GM19238 (cell line): ENCODE measurements around the gene CIROP.

Source experiments
- DNase-seq: peaks from one replicate; pipeline ENCODE4 v3.0.0; 2011; ENCODE audit warnings: low spot score; ENCODE audit not compliant: insufficient read length

CIROP gene

GRCh38 chr14:23067847-23068788, 36.7 kb downstream of the CIROP start:
- no peak for DNase-seq

- no peak for DNase-seq
These were observed 37.7 kb downstream of the CIROP start for GRCh38 chr14:23066855-23067744.

DNA sequence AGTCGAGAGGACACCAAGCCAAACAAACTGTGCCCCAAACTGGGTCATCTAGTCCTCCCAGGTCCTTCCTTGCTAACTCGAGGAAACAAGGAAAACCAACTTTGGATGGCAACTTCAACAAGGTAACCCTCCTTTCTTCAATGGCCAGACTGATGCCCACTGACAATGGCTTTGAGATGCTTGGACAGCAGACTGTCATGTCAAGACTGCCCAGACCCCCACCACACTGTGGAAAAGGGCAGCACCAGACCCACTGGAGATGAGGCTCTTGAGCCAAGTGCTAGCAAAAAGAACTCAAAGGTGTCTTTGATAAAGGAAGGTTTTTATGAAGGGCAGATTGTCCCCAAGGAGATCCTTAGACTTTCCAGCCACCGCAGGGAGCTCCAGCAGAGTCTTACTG, 38.4 kb downstream of the CIROP start:
- no peak for DNase-seq

- no peak for DNase-seq
These were observed 41.2 kb downstream of the CIROP start for GRCh38 chr14:23063601-23064000.

DNA sequence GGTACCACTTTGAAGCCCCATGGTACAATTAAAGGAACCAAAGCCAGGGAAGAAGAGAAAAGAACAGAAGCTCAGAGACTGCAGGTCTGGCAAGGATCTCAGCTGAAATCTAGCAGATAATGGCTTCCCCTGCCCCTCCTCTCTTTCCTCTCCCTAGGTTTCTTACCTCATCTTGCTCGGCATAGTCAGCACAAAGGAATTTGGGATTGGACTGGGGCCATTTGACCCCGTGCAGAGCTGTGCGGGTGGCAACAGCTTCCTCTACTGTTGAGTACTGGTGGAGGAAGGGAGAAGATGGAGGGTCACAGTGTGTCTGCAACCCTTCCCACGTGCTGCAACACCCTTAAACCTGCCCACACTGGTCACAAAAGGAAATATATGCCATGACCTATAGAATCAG, 42.8 kb downstream of the CIROP start:
- DNase-seq, result no peak

GRCh38 chr14:23060536-23061260, 44.1 kb downstream of the CIROP start:
- no peak for DNase-seq

DNA sequence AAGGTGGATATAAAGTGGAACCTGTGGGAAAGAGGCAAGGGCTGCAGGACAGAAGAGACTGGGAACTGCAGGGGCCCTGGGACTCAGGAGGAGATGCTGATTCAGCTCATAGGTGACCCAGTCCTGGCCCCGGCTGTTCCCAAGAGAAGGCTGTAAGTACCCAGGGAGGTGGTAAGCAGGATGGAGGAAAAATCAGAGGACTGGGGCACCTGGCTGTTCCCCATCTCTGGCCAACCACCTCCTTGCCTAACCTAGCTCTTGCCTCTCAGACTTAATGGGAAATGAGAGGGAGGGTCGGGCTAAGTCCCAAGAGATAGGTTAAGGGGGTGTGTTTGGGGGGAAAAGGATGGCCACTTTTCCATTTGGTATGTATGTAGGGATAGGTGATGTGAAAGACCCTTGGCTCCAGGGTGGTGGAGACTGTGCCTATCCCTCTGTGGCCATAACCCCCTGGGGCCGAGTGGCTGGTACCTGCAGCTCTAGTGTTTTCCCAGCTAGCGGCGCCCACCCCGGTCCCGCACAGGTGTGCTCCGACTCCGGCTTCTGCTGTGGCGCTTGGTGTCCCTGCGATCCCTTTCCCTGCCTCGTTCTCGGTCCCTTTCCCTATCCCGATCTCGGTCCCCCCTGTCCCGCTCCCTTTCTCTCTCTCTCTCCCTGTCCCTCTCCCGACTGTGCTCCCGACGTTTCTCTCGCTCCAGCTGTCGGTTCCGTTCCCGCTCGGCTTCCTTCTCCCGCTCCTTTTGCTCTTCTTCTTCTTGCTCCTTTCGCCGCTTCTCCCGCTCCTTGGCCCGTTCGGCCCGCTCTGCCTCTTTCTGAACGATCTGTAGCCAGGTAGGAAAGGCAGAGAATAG, 45.9 kb downstream of the CIROP start:
- no peak for DNase-seq

DNA sequence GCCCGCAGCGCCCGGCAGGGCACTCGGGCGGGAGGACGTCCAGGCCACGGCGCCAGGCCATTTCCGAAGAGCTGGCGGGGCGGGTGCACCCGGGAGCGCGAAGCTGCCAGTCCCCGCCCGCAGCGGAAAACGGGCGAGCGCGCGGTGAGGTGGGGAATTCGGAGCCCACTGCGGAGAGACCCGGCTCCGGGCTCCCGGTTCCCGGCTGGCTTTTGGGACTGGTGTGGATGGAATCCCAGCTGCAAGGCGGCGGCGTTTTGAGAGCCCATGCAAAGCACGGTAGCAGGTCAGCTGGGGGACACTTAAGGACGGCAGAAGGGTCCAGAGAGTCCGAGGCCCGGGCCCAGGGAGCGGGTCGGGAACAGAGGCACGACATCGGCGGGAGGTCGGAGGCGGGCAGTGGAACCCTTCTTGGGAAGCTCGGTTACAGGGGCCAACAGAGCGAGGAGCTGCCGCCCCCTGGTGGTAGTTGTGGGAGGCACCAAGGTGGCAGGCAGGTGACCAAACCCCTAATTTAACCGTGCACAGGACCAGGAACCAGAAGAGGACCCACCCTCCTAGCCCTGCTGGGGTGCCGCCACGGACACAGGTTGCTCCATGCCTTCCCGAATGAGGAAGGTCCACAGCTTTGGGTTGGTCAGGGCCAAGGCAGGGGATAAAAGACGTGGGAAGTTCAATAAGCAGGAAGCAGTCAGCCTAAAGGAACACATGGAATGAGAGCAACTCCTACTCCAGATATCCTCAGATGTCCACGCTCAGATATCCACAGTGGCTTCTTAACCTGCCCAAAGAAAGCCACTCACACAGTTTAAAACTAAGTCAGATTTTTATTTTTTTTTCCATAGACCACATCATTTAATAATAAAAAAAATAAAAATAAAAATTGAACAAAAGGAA, 46.8 kb downstream of the CIROP start:
- peak; percentile 95 for DNase-seq

DNA sequence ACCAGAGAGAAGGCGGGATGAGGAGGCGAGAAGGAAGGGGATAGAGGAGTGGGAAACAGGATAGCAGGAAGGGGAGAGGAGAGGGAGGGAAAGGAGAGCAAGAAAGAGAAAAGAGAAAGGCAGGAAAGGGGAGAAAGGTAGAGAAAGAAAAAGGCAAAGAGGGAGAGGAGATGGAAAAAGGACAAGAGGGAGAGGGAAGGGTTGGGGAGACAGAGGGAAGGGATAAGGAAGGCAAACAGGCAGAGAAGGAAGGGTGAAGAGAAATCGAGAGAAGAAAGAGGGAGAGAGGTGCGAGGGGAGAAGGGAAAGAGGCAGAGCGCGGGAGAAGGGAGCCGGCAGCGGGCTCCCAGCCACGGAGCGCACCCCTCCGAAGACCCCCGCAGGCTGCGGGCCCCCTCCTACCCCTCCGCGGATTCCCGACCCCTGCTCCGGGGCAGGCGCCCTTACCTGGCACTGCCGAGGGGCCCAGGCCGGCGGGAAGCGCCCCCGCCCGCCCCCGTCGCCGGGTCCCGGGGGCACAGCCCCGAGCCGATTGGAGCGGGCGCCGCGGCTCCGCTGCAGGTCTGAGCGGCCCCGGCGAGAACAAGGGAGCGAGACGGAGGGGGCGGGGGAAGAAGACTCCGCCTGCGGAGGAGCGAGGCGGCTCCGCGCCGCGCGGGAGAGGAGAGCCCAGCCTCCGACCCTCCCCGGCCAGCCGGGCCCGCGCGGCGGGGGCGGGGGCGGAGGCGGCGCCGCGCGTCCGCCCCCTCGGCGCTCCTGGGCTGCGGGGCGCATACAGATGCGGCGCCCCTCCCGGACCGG, 47.6 kb downstream of the CIROP start, which contains the start of gene CDH24:
Gene CDH24 (minus strand): TSS at position 565 of the 801 bp plus-strand sequence. CDS start 1,787 bp downstream, outside the sequence.
- DNase-seq, result peak; percentile 91

DNA sequence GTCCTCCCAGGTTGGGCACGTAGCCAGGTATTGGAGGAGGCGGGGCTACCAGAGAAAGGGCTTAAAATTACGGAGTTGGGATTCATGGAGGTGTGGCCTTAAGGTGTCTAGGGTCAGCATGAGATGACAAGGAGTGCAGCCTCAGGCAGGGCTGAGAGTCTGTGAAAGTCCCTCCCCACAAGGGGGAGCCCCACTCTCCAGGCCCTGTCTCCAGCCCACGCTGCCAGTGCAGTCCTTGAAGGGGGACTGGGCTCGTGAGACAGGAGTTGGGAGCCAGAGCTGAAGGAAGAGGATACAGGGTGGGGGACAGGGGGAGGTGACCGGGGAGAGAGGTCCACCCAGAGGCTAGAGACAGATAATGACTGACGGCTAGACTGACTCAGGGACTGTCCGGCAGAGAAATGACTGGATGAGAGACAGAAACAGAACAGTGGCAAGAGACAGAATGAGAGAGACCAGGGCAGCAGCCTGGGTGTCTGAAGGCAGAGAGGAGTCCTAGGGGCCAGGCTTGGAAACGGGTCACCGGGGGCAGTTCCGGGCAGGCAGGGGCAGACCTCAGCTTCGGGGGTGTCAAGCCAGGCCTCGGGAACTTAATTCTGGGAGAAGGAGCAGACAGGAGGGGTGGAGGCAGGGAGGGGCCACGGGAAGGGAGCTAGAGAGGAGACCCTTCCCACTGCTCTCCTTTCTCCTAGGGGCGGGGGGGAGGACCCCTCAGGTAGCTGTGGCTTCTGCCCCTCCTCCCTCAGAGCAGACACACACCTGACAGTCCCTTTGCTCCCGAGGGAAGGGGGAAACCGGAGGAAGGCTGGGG, 48.4 kb downstream of the CIROP start:
- peak; percentile 92 for DNase-seq

GRCh38 chr14:23055621-23056144, 49.1 kb downstream of the CIROP start:
- no peak for DNase-seq

DNA sequence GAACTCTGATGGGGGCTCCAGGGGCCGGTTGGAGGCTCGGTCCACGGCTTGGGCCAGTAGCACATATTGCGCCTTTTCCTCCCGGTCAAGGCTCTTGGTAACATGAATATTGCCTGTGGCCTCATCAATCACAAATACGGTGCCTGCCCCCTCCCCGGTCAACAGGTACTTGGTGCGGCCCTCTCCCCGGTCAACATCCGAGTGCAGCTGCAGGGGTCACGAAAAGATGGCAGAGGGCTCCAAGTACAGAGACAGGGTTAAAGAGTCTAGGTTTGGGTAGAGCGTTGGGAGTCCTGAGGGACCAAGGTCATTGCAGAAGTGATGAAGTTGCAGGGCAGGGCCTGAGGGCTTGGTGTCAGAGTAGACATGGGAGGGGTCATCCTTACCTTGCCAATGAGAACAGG, 49.6 kb downstream of the CIROP start:
- no peak for DNase-seq

DNA sequence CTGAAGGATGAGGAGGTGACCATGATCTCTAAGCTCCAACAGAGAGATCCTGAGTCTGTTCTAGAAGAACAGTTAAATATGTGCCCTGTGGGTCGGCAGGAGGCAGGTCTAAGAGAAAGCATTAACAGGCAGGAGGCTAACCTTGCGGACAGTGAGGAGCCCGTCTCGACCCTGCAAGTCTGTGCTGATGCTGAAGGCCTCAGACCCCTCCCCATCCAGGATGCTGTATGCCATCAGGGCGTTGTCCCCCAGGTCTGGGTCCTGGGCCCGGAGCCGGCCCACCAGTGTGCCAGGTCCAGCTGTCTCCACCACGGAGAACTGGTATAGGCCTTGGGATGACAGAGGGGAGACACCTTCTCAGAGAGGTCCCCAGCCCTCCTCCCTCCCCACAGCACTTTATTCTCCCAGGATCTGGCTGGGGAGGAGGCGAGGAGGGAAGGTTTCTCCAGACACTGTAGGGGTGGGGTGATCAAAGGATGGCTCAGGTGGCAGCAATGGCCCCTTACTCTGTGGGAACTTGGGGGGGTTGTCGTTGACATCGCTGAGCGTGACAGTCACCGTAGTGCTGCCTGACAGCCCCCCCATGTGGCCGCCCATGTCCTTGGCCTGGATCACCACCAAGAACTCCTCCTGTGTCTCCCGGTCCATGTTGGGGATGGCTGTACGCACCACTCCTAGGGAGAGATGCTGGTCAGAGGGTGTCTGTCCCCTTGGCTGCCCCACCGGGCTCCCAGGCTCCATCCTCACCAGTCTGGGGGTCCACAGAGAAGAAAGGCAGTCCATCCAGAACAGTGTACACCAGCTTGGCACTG, 50.6 kb downstream of the CIROP start:
- no peak for DNase-seq

GRCh38 chr14:23053426-23053825, 51.4 kb downstream of the CIROP start:
- no peak for DNase-seq

GRCh38 chr14:23052671-23053070, 52.1 kb downstream of the CIROP start:
- no peak for DNase-seq

DNA sequence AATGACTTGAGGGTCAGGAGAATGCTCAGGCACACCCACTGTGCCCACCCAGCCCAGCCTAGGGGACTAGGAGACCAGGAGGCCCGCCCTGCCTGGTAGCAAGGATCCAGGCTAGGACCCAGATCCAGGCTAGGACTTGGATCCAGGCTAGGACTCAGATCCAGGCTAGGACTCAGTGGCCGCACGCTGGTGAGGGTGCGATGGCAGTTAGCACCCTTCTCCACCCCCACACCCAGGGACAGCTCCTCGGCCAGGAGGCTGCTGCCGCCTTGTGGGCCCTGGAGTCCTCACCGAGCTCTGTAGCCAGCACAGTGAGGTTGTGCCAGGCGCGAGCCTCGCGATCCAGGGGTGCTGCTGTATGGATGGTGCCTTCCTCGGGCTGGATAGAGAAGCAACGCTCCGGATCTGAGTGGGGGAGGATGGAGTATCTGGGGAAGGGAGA, 52.6 kb downstream of the CIROP start:
- DNase-seq, result no peak
